ENCODE results near the gene LACRT. TPM values are rescaled to one million over a fixed set of nuclear protein-coding genes. Genes with fewer than 3 reads are reported as not detected.

Gene LACRT
- total and polyA plus RNA-seq, 2 of the 8 experiments (the other 6 are each of a cell fraction or from before 2014, with no cell fraction given), result not detected

- TF ChIP-seq E2F6 (IDR thresholded peaks at IDR 0.05) (no peak), POLR2AphosphoS5 (IDR thresholded peaks at IDR 0.05; ENCODE audit: low read depth, low read length) (no peak), MAFK (IDR thresholded peaks at IDR 0.05; ENCODE audit: low read depth, low read length) (no peak), SAP30 (IDR thresholded peaks at IDR 0.05; ENCODE audit: insufficient read depth, insufficient replicate concordance, low read length) (no peak), CTBP2 (IDR thresholded peaks at IDR 0.05; ENCODE audit: borderline replicate concordance, insufficient read depth, insufficient read length, low read length) (no peak)
These were observed 47.3 kb downstream of the LACRT start (continued) for GRCh38 chr12:54587315-54587873.

All from H1 (cell line).